Heart right ventricle (tissue), 16 donors: ENCODE data around the gene RALA. TPM values are rescaled to one million over a fixed set of nuclear protein-coding genes. Genes with fewer than 3 reads are reported as not detected.

Experiments used
- ATAC-seq, 8 donors: fragments of 200-7000 bp; cut with Tn5 transposase; one replicate each; pipeline ENCODE4 v1.9.1; 2020; ENCODE audit warnings: mild to moderate bottlenecking in 8 of 8, moderate library complexity in 8 of 8, moderate number of reproducible peaks in 1 of 8
- DNase-seq, 2 donors: peaks; one replicate each; pipeline ENCODE4 v3.0.0-alpha.2; 2020
- H3K27ac ChIP-seq, 10 donors: fragments of 200-600 bp; sonication (generic) in 2 of 10; one replicate each; pipeline versions ENCODE4 v1.5.0 to v1.8.0; 2020 to 2022; ENCODE audit warnings: mild to moderate bottlenecking in 3 of 10
- H3K27me3 ChIP-seq, 7 donors: fragments of 200-600 bp; one replicate each; pipeline ENCODE4 v1.8.0; 2021 to 2022; ENCODE audit warnings: mild to moderate bottlenecking in 2 of 7
- H3K36me3 ChIP-seq, 9 donors: fragments of 200-600 bp; sonication (generic) in 1 of 9; one replicate each; pipeline versions ENCODE4 v1.5.0 to v1.8.0; 2020 to 2022; ENCODE audit warnings: mild to moderate bottlenecking in 2 of 9
- H3K4me1 ChIP-seq, 9 donors: fragments of 200-600 bp; sonication (generic) in 1 of 9; one replicate each; pipeline versions ENCODE4 v1.5.0 to v1.8.0; 2020 to 2022; ENCODE audit warnings: mild to moderate bottlenecking in 4 of 9
- H3K4me3 ChIP-seq, 10 donors: fragments of 200-600 bp; sonication (generic) in 2 of 10; one replicate each; pipeline versions ENCODE4 v1.5.0 to v1.8.0; 2020 to 2022; ENCODE audit warnings: mild to moderate bottlenecking in 7 of 10, moderate library complexity in 2 of 10
- H3K9me3 ChIP-seq, 11 donors: fragments of 200-600 bp in 10 of 11; sonication (generic) in 2 of 11; one replicate each; pipeline versions ENCODE4 v1.5.0 to v1.8.0; 2013 to 2022; ENCODE audit warnings: mild to moderate bottlenecking in 2 of 11, control low read depth in 1 of 11, moderate library complexity in 1 of 11
- WGBS, 2 donors: extraction: QIAGEN DNeasy Blood & Tissue Kit; methylation state at CpG; one replicate each; pipeline ENCODE4 v1.1.7; 2013; ENCODE audit warnings: inconsistent platforms in 1 of 2; 5-methylcytosine and 5-hydroxymethylcytosine counted together
- intact Hi-C, 10 donors: fragments of 100-400 bp; cut with DNase I; formaldehyde crosslinking; loops; one replicate each; pipeline versions ENCODE4 v1.11.1 to v1.14.2; 2022
- polyA plus RNA-seq, 2 donors: library from polyadenylated mRNA; stranded (reverse); fragments of 200-250 nt; gene quantifications; one replicate each; pipeline ENCODE4 v1.2.3, GENCODE V29; 2013
- total RNA-seq, 10 donors: library from RNA; stranded (reverse); fragmentation: NEBNext Ultra II Directional in 3 of 10; extraction: Animal tissue kit (Norgen Biotek cat#: 25700) in 3 of 10; gene quantifications; one replicate each; pipeline versions ENCODE4 v1.2.1 to v1.2.4, GENCODE V29; 2021 to 2023
- TF ChIP-seq, protein P1 (sequence below), 9 donors: fragments of 200-600 bp; sonication (generic) in 2 of 9; IDR thresholded peaks; one replicate each; pipeline versions ENCODE4 v1.5.0 to v1.8.0; 2021 to 2022; ENCODE audit warnings: antibody characterized with exemption in 9 of 9, mild to moderate bottlenecking in 5 of 9, moderate library complexity in 1 of 9
- donor health status: Arrhythmogenic right ventricular cardiomyopathy.
- donor health status: ischemic (EF 13 %, LVEDD 7.1; RV severe dilation, severe dysfunction).
- donor health status: healthy with polysubstance abuse.
- donor health status: DM: no; HTN: yes; CAD: no.
- donor health status: DM: no; HTN: no; CAD: no.
- donor health status: ischemic (EF 25% LVEDD 6.9; RV normal size, moderate dysfunction).
- donor health status: ischemic (EF 25% LVEDD 5.7; RV mildly dilated, moderate dysfunction).
- donor health status: healthy.
- donor health status: DM: yes; HTN: yes; CAD: no.
- donor health status: Ischemic cardiomyopathy.
- donor health status: ischemic (EF 35%, LVEDD 5.7; RV mildly dilated, moderate dysfunction).
- donor health status: nonischemic (EF 11% LVEDD 7.7; RV severe dilation, severe dysfunction).
- donor health status: DM: yes; HTN: yes; CAD: no.
- donor health status: PGD.
- donor health status: ischemic (EF 29% LVEDD 5.4; RV normal size, mild dysfunction).
- donor health status: nonischemic (EF 23%, LVEDD 6.1; RV moderate dilation, normal function).

The RALA gene
- total and polyA plus RNA-seq, 12 donors: 15.2 to 32.7 (median 21.6) TPM

DNA sequence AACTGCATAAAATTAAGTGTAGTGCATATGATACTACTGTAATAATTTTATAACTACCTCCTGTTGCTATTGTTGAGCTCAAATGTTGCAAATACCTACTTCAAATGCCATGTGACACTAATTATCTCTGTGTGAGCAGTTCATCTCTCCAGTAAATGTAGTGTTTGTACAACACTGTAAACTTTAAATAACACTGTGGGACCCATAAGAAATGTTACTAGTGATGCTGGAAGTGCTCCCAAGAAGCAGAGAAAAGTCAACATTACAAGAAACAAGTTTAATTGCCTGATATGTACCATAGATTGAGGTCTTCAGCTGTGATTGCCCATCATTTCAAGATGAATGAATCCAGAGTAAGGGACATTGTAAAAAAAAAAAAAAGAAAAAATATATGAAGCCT lies 39.9 kb downstream of the RALA start:
- Histone ChIP-seq H3K27ac (no peak overlapping the region), H3K27me3 (no peaks in the 10 kb centered on the region), H3K36me3 (no peaks in the 10 kb centered on the region), H3K4me1 (peaks cover 3 to 46% (median 28%) of the 10 kb centered on the region in 9 donors), H3K9me3 (peaks cover 0 to 12% (median 0%) of the 10 kb centered on the region in 11 donors), H3K4me3 (no peak overlapping the region)
- intact Hi-C loops: no loop called here
- DNase-seq (no peak), ATAC-seq (no peak)
- TF ChIP-seq, protein P1, sequence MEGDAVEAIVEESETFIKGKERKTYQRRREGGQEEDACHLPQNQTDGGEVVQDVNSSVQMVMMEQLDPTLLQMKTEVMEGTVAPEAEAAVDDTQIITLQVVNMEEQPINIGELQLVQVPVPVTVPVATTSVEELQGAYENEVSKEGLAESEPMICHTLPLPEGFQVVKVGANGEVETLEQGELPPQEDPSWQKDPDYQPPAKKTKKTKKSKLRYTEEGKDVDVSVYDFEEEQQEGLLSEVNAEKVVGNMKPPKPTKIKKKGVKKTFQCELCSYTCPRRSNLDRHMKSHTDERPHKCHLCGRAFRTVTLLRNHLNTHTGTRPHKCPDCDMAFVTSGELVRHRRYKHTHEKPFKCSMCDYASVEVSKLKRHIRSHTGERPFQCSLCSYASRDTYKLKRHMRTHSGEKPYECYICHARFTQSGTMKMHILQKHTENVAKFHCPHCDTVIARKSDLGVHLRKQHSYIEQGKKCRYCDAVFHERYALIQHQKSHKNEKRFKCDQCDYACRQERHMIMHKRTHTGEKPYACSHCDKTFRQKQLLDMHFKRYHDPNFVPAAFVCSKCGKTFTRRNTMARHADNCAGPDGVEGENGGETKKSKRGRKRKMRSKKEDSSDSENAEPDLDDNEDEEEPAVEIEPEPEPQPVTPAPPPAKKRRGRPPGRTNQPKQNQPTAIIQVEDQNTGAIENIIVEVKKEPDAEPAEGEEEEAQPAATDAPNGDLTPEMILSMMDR (IDR thresholded peaks at IDR 0.05): no peak

DNA sequence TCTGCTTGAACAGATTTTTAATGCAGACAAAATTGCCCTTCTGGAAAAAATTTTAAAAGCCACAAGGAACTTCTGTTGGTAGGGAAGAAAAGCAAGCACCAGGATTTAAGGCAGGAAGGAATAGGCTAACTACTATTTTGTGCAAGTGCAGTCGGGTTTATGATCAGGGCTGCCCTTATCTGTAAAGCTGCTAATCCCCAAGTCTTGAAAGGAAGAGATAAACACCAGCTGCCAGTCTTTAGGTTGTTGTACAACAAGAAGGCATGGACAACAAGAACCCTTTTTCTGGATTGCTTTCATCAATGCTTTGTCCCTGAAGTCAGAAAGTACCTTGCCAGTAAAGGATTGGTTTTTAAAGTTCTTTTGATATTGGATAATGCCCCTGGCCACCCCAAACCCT lies 40.7 kb downstream of the RALA start:
- intact Hi-C loops: no loop called here
- Histone ChIP-seq H3K4me1 (peaks cover 3 to 46% (median 28%) of the 10 kb centered on the region in 9 donors), H3K27me3 (no peaks in the 10 kb centered on the region), H3K9me3 (peaks cover 0 to 12% (median 0%) of the 10 kb centered on the region in 11 donors), H3K36me3 (no peaks in the 10 kb centered on the region), H3K27ac (peak overlapping the region in 1 of 10 donors; percentile 9), H3K4me3 (no peak overlapping the region)
- 24 to 25% methylated on average over 1 of the region's 1 CpG for WGBS, 2 donors
- TF ChIP-seq, protein P1 (IDR thresholded peaks at IDR 0.05): no peak
- no peak for DNase-seq
- ATAC-seq: no peak

DNA sequence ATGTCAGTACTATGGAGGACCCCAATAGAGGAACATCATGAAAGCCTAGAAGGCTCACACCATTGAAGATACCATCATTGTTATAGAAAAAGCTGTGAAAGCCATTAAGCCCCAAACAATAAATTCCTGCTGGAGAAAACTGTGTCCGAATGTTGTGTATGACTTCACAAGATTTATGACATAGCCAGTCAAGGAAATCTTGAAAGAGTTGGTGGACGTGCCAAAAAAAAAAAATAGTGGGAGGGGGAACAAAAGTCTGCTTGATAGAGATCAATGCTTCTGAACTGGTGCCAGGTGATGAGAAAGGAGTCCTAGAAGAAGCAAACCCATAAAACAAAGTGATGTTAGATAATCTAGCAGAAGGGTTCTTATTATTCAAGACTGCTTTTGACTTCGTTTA lies 41.2 kb downstream of the RALA start:
- H3K36me3 ChIP-seq: no peaks in the 10 kb centered on the region
- TF ChIP-seq, protein P1 (IDR thresholded peaks at IDR 0.05): no peak
- intact Hi-C loops: no loop called here
- ATAC-seq (no peak), DNase-seq (no peak)
- H3K27ac ChIP-seq: no peak overlapping the region
- 79 to 82% methylated on average over 3 of the region's 3 CpGs for WGBS, 2 donors
- H3K9me3 ChIP-seq: peaks cover 0 to 12% (median 0%) of the 10 kb centered on the region in 11 donors
- peaks cover 3 to 44% (median 28%) of the 10 kb centered on the region in 9 donors for H3K4me1 ChIP-seq
- no peaks in the 10 kb centered on the region for H3K27me3 ChIP-seq
- no peak overlapping the region for H3K4me3 ChIP-seq

DNA sequence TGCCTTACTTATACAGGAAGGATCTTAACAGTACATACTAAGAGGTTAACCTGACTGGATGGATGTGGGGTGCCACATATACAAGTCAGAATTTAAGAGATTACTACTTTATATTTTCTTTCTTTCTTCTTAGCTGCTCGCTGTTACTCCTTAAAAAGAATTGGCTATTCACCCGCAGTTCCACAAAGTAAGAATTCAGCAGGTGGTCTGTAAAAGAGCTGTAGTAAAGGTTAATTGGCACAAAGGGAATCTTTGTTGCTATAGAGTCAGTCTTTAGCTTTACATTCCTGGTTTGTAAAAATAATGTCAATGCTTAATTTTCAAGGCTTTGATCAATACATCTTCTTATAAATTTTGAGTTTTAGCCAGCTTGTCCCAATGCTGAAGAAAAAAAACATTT lies 43.2 kb downstream of the RALA start:
- TF ChIP-seq, protein P1 (IDR thresholded peaks at IDR 0.05): no peak
- no peaks in the 10 kb centered on the region for H3K27me3 ChIP-seq
- intact Hi-C loops: no loop called here
- 96 to 99% methylated on average over 2 of the region's 2 CpGs for WGBS, 2 donors
- DNase-seq (no peak), ATAC-seq (no peak)
- H3K4me3 ChIP-seq: no peak overlapping the region
- no peaks in the 10 kb centered on the region for H3K36me3 ChIP-seq
- no peak overlapping the region for H3K27ac ChIP-seq
- H3K9me3 ChIP-seq: peaks cover 0 to 12% (median 0%) of the 10 kb centered on the region in 11 donors
- H3K4me1 ChIP-seq: peaks cover 3 to 53% (median 34%) of the 10 kb centered on the region in 9 donors
